ENCODE data around the gene TMEM258. TPM values are rescaled to one million over a fixed set of nuclear protein-coding genes. Genes with fewer than 3 reads are reported as not detected.
A peak's percentile ranks its signal among the peaks of the same experiment; 100 is the strongest.

TMEM258 gene
- total RNA-seq, 4 donors from 2014 or later: 36.5 to 51.8 (median 47.2) TPM

- ATAC-seq (no peak), DNase-seq (no peak)
- H3K9me3 ChIP-seq: no peaks in the 10 kb centered on the region
- no peak overlapping the region for H3K27ac ChIP-seq
- H3K4me3 ChIP-seq: no peak overlapping the region
- in situ Hi-C loops (cut with MboI; ENCODE audit: low sequenced_read_pairs in 4 of 4): no loop called here
- peaks cover 5 to 11% (median 9%) of the 10 kb centered on the region in 3 donors for H3K27me3 ChIP-seq
- TF ChIP-seq POLR2A (IDR thresholded peaks at IDR 0.05) (no peak), CTCF (IDR thresholded peaks at IDR 0.05 in 4 of 5, conservative IDR thresholded peaks at IDR 0.05 in 1 of 5) (no peak)
- H3K36me3 ChIP-seq: no peaks in the 10 kb centered on the region
- intact Hi-C loops (cut with DNase I; ENCODE audit: low total_unique reads): no loop called here
- no peaks in the 10 kb centered on the region for H3K4me1 ChIP-seq
These were observed 38.7 kb downstream of the TMEM258 start for GRCh38 chr11:61753672-61754071.

GRCh38 chr11:61752925-61753521 lies 39.4 kb downstream of the TMEM258 start:
- Histone ChIP-seq H3K36me3 (no peaks in the 10 kb centered on the region), H3K9me3 (no peaks in the 10 kb centered on the region), H3K4me3 (peak overlapping the region in 2 of 4 donors; percentile 40 to 42), H3K4me1 (no peaks in the 10 kb centered on the region), H3K27me3 (peaks cover 5 to 11% (median 9%) of the 10 kb centered on the region in 3 donors), H3K27ac (no peak overlapping the region)
- no peak for ATAC-seq
- in situ Hi-C loops (cut with MboI; ENCODE audit: low sequenced_read_pairs in 4 of 4): no loop called here
- TF ChIP-seq CTCF (IDR thresholded peaks at IDR 0.05 in 4 of 5, conservative IDR thresholded peaks at IDR 0.05 in 1 of 5) (no peak), POLR2A (IDR thresholded peaks at IDR 0.05) (no peak)
- no peak for DNase-seq
- intact Hi-C loops (cut with DNase I; ENCODE audit: low total_unique reads): no loop called here

GRCh38 chr11:61752117-61752924 lies 40.1 kb downstream of the TMEM258 start, which contains the start of gene MYRF:
Gene MYRF (plus strand): TSS chr11:61752636. CDS start chr11:61752745, 109 bp downstream.
- ATAC-seq (peak; percentile 70 to 78), DNase-seq (no peak)
- H3K27ac ChIP-seq: no peak within 1 kb of the TSS
- H3K36me3 ChIP-seq: no peaks in the 10 kb centered on the region
- H3K4me3 ChIP-seq: peak within 1 kb of the TSS; percentile 28 to 45 (median 41)
- H3K9me3 ChIP-seq: no peaks in the 10 kb centered on the region
- H3K4me1 ChIP-seq: no peaks in the 10 kb centered on the region
- peaks cover 5 to 11% (median 9%) of the 10 kb centered on the region in 3 donors for H3K27me3 ChIP-seq
- TF ChIP-seq POLR2A (IDR thresholded peaks at IDR 0.05): no peak
- peak; percentile 26 to 51 (median 40) for TF ChIP-seq CTCF (IDR thresholded peaks at IDR 0.05 in 4 of 5, conservative IDR thresholded peaks at IDR 0.05 in 1 of 5)
- intact Hi-C loops (cut with DNase I; ENCODE audit: low total_unique reads): no loop called here
- in situ Hi-C loops (cut with MboI; ENCODE audit: low sequenced_read_pairs in 4 of 4): no loop called here

DNA sequence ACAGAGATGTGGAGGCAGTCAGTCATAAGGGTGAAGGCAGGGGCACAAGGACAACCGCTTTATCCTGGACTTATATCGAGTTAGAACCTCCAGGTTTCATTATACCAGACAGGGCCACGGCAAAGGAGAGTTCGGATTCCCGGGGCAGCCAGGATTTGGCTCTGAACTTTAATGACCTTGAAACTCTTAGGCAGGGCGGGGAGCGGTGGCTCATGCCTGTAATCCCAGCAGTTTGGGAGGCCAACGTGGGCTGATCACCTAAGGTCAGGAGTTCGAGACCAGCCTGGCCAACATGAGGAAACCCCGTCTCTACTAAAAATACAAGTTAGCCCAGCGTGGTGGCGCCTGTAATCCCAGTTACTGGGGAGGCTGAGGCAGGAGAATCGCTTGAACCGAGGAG lies 41.0 kb downstream of the TMEM258 start:
- intact Hi-C loops (cut with DNase I; ENCODE audit: low total_unique reads) (loop anchor here (2.0 kb wide), 1 partner anchor 355 kb away; no protein-coding TSS in a partner anchor), in situ Hi-C loops (cut with MboI; ENCODE audit: low sequenced_read_pairs in 4 of 4) (no loop called here)
- no peaks in the 10 kb centered on the region for H3K36me3 ChIP-seq
- H3K4me3 ChIP-seq: no peak overlapping the region
- ATAC-seq (no peak), DNase-seq (no peak)
- no peaks in the 10 kb centered on the region for H3K9me3 ChIP-seq
- no peak overlapping the region for H3K27ac ChIP-seq
- H3K4me1 ChIP-seq: no peaks in the 10 kb centered on the region
- TF ChIP-seq CTCF (IDR thresholded peaks at IDR 0.05 in 4 of 5, conservative IDR thresholded peaks at IDR 0.05 in 1 of 5) (no peak), POLR2A (IDR thresholded peaks at IDR 0.05) (no peak)
- H3K27me3 ChIP-seq: peaks cover 5 to 11% (median 9%) of the 10 kb centered on the region in 3 donors

All from gastrocnemius medialis (tissue), 4 donors.